PC-9 (cell line): Measurements from ENCODE around the gene PPP2R5C.

Source experiments
- CTCF ChIP-seq: fragments of 200-600 bp; sonication (generic); conservative IDR thresholded peaks from 2 replicates; pipeline ENCODE4 v1.6.1; 2017; ENCODE audit warnings: mixed run types, antibody characterized with exemption, mild to moderate bottlenecking, moderate library complexity
- EZH2 ChIP-seq: fragments of 200-600 bp; sonication (generic); IDR thresholded peaks from 2 replicates; pipeline ENCODE4 v1.8.0; 2017; ENCODE audit warnings: antibody characterized with exemption, low read depth

- TF ChIP-seq CTCF (no peak), EZH2 (no peak)
These were observed 4.3 kb upstream of the PPP2R5C start for GRCh38 chr14:101757064-101757838.
